Activated naive CD8-positive, alpha-beta T cell treated with anti-CD3 and anti-CD28 coated beads, Interleukin-2, amount 50 U/mL, for 16 hours (primary cell): ENCODE results near the gene AKAP12.
"Not testable (repeated sequence)": the region's sequence is repeated elsewhere in the genome, so short reads cannot be mapped to it uniquely, and the experiment has no call there.

Source experiments
- DNase-seq: peaks from one replicate; pipeline ENCODE4 v3.0.0-alpha.2; 2020; ENCODE audit warnings: low read depth, low spot score

The AKAP12 gene

GRCh38 chr6:151310852-151311767 lies 71.3 kb downstream of the AKAP12 start:
- no peak for DNase-seq

GRCh38 chr6:151313066-151313491 lies 73.3 kb downstream of the AKAP12 start:
- no peak for DNase-seq

- DNase-seq = not testable (repeated sequence)
Observed at GRCh38 chr6:151315661-151316060, 75.9 kb downstream of the AKAP12 start.

- no peak for DNase-seq
Observed at GRCh38 chr6:151317103-151317994, 77.6 kb downstream of the AKAP12 start.

GRCh38 chr6:151317995-151318365 lies 78.2 kb downstream of the AKAP12 start:
- no peak for DNase-seq

GRCh38 chr6:151320140-151320539 lies 80.4 kb downstream of the AKAP12 start:
- DNase-seq = no peak

- DNase-seq = no peak
Observed at GRCh38 chr6:151321438-151321837, 81.7 kb downstream of the AKAP12 start.

- no peak for DNase-seq
Observed at GRCh38 chr6:151322570-151322969, 82.8 kb downstream of the AKAP12 start.

GRCh38 chr6:151323791-151324487 lies 84.2 kb downstream of the AKAP12 start:
- peak; percentile 48 for DNase-seq

GRCh38 chr6:151324488-151324825 lies 84.7 kb downstream of the AKAP12 start:
- DNase-seq = no peak

- DNase-seq = no peak
Observed at GRCh38 chr6:151325075-151326050, 85.6 kb downstream of the AKAP12 start.

GRCh38 chr6:151326116-151326825 lies 86.5 kb downstream of the AKAP12 start:
- DNase-seq = no peak

- DNase-seq = no peak
Observed at GRCh38 chr6:151327101-151327500, 87.3 kb downstream of the AKAP12 start.

- DNase-seq = no peak
Observed at GRCh38 chr6:151330130-151330696, 90.4 kb downstream of the AKAP12 start.

- DNase-seq = no peak
Observed at GRCh38 chr6:151335930-151336329, 96.2 kb downstream of the AKAP12 start.

GRCh38 chr6:151338651-151339200 lies 99.0 kb downstream of the AKAP12 start:
- no peak for DNase-seq

- no peak for DNase-seq
Observed at GRCh38 chr6:151339369-151339768, 99.6 kb downstream of the AKAP12 start.

- DNase-seq = no peak
Observed at GRCh38 chr6:151340219-151340978, 100.6 kb downstream of the AKAP12 start.
